Osteoblast (primary cell): Measurements from ENCODE around the gene PROM1. TPM values are rescaled to one million over a fixed set of nuclear protein-coding genes. Genes with fewer than 3 reads are reported as not detected.

Experiments used
- DNase-seq: peaks from one replicate; pipeline ENCODE4 v3.0.0; 2011; ENCODE audit warnings: low spot score, mixed read lengths; ENCODE audit not compliant: insufficient read length; ENCODE audit errors: missing footprints
- H2AFZ ChIP-seq: 2 replicates; pipeline ENCODE4 v1.6.0; 2011; ENCODE audit warnings: mild to moderate bottlenecking, low read length
- H3K27ac ChIP-seq: 2 replicates; pipeline ENCODE4 v1.5.1; 2011; ENCODE audit warnings: mild to moderate bottlenecking, low read depth, low read length, moderate library complexity
- H3K27me3 ChIP-seq: 2 replicates; pipeline ENCODE4 v1.6.0; 2012; ENCODE audit warnings: mild to moderate bottlenecking, control low read depth, inconsistent platforms, low read length, moderate library complexity; ENCODE audit not compliant: insufficient read depth
- H3K36me3 ChIP-seq: 2 replicates; pipeline ENCODE4 v1.5.1; 2011; ENCODE audit warnings: mild to moderate bottlenecking, low read length, control low read depth, moderate library complexity; ENCODE audit not compliant: insufficient read depth
- H3K4me1 ChIP-seq: 2 replicates; pipeline ENCODE4 v1.5.1; 2011; ENCODE audit warnings: mild to moderate bottlenecking, low read length, control low read depth, moderate library complexity; ENCODE audit not compliant: insufficient read depth
- H3K4me2 ChIP-seq: 2 replicates; pipeline ENCODE4 v1.6.0; 2011; ENCODE audit warnings: mild to moderate bottlenecking, low read length; ENCODE audit not compliant: insufficient read depth
- H3K4me3 ChIP-seq: fragments of 200-600 bp; sonication (generic); 3 replicates; pipeline ENCODE4 v1.5.1; 2012; ENCODE audit warnings: mild to moderate bottlenecking, low read length, inconsistent platforms; ENCODE audit not compliant: insufficient read depth
- H3K79me2 ChIP-seq: 2 replicates; pipeline ENCODE4 v1.6.0; 2012; ENCODE audit warnings: mild to moderate bottlenecking, low read length, control low read depth, inconsistent platforms; ENCODE audit not compliant: insufficient read depth
- H3K9me3 ChIP-seq: 2 replicates; pipeline ENCODE4 v1.5.1; 2011; ENCODE audit warnings: low read depth, low read length, control low read depth
- H4K20me1 ChIP-seq: 2 replicates; pipeline ENCODE4 v1.6.0; 2012; ENCODE audit warnings: mild to moderate bottlenecking, low read length, control low read depth; ENCODE audit not compliant: insufficient read depth
- CTCF ChIP-seq: IDR thresholded peaks from 2 replicates; pipeline ENCODE4 v1.5.1; 2011; ENCODE audit warnings: mild to moderate bottlenecking, low read depth, low read length, moderate library complexity; ENCODE audit errors: extremely low read depth
- total RNA-seq: library from RNA; depleted of rRNA; stranded (reverse); fragments of >200 nt; gene quantifications from 2 replicates; pipeline ENCODE4 v1.2.3, GENCODE V29; 2012

PROM1 gene
- total RNA-seq, 1 donor = not detected

- DNase-seq = no peak
- no peaks in the 10 kb centered on the region for H3K9me3 ChIP-seq
- peaks cover 24% of the 10 kb centered on the region for H3K27me3 ChIP-seq
- no peaks in the 10 kb centered on the region for H3K4me1 ChIP-seq
- H2AFZ ChIP-seq = no peak overlapping the region
- H3K27ac ChIP-seq = no peak overlapping the region
- no peaks in the 10 kb centered on the region for H4K20me1 ChIP-seq
- no peak overlapping the region for H3K4me2 ChIP-seq
- no peak for TF ChIP-seq CTCF
- H3K79me2 ChIP-seq = no peaks in the 10 kb centered on the region
- no peak overlapping the region for H3K4me3 ChIP-seq
- H3K36me3 ChIP-seq = no peaks in the 10 kb centered on the region
Measured at GRCh38 chr4:16104520-16104919, 20.7 kb upstream of the PROM1 start.

- no peaks in the 10 kb centered on the region for H3K9me3 ChIP-seq
- no peak overlapping the region for H3K27ac ChIP-seq
- no peaks in the 10 kb centered on the region for H3K36me3 ChIP-seq
- no peak for TF ChIP-seq CTCF
- no peaks in the 10 kb centered on the region for H3K79me2 ChIP-seq
- H3K4me3 ChIP-seq = no peak overlapping the region
- no peaks in the 10 kb centered on the region for H4K20me1 ChIP-seq
- DNase-seq = no peak
- H2AFZ ChIP-seq = no peak overlapping the region
- no peak overlapping the region for H3K4me2 ChIP-seq
- H3K27me3 ChIP-seq = peaks cover 29% of the 10 kb centered on the region
- no peaks in the 10 kb centered on the region for H3K4me1 ChIP-seq
Measured at GRCh38 chr4:16102356-16102755, 18.5 kb upstream of the PROM1 start.

GRCh38 chr4:16100833-16101232, 17.0 kb upstream of the PROM1 start:
- DNase-seq = no peak
- no peak for TF ChIP-seq CTCF
- H3K36me3 ChIP-seq = no peaks in the 10 kb centered on the region
- H2AFZ ChIP-seq = no peak overlapping the region
- no peaks in the 10 kb centered on the region for H3K79me2 ChIP-seq
- H3K9me3 ChIP-seq = no peaks in the 10 kb centered on the region
- no peak overlapping the region for H3K4me3 ChIP-seq
- peaks cover 26% of the 10 kb centered on the region for H3K27me3 ChIP-seq
- no peak overlapping the region for H3K4me2 ChIP-seq
- H3K4me1 ChIP-seq = no peaks in the 10 kb centered on the region
- no peaks in the 10 kb centered on the region for H4K20me1 ChIP-seq
- H3K27ac ChIP-seq = no peak overlapping the region

- H3K4me2 ChIP-seq = no peak overlapping the region
- H3K36me3 ChIP-seq = no peaks in the 10 kb centered on the region
- TF ChIP-seq CTCF = no peak
- no peaks in the 10 kb centered on the region for H3K79me2 ChIP-seq
- H3K27ac ChIP-seq = no peak overlapping the region
- no peaks in the 10 kb centered on the region for H3K9me3 ChIP-seq
- peaks cover 55% of the 10 kb centered on the region for H3K27me3 ChIP-seq
- no peaks in the 10 kb centered on the region for H3K4me1 ChIP-seq
- no peak overlapping the region for H2AFZ ChIP-seq
- H3K4me3 ChIP-seq = no peak overlapping the region
- H4K20me1 ChIP-seq = no peaks in the 10 kb centered on the region
- no peak for DNase-seq
Measured at GRCh38 chr4:16092682-16093319, 9.0 kb upstream of the PROM1 start.
